Skeletal muscle satellite cell (primary cell): Measurements from ENCODE around the gene SOAT2.

ENCODE experiments used
- H3K27me3 ChIP-seq: 2 replicates; pipeline ENCODE4 v1.7.0; 2013; ENCODE audit warnings: low read length; ENCODE audit not compliant: control insufficient read depth, insufficient read depth
- H3K36me3 ChIP-seq: 2 replicates; pipeline ENCODE4 v1.7.0; 2013; ENCODE audit warnings: mild to moderate bottlenecking, control low read depth, low read length; ENCODE audit not compliant: insufficient read depth
- H3K4me1 ChIP-seq: 2 replicates; pipeline ENCODE4 v1.7.0; 2013; ENCODE audit warnings: low read length; ENCODE audit not compliant: control insufficient read depth, insufficient read depth
- H3K4me2 ChIP-seq: 2 replicates; pipeline ENCODE4 v1.7.0; 2013; ENCODE audit warnings: mild to moderate bottlenecking, low read length
- H3K4me3 ChIP-seq: 2 replicates; pipeline ENCODE4 v1.7.0; 2013; ENCODE audit warnings: low read length
- H3K9ac ChIP-seq: 2 replicates; pipeline ENCODE4 v1.7.0; 2013; ENCODE audit warnings: mild to moderate bottlenecking, low read depth, low read length, moderate library complexity
- H3K9me3 ChIP-seq: replicated peaks from 2 replicates; pipeline ENCODE4 v1.7.0; 2013; ENCODE audit warnings: mild to moderate bottlenecking, control low read depth, low read length

SOAT2 gene

DNA sequence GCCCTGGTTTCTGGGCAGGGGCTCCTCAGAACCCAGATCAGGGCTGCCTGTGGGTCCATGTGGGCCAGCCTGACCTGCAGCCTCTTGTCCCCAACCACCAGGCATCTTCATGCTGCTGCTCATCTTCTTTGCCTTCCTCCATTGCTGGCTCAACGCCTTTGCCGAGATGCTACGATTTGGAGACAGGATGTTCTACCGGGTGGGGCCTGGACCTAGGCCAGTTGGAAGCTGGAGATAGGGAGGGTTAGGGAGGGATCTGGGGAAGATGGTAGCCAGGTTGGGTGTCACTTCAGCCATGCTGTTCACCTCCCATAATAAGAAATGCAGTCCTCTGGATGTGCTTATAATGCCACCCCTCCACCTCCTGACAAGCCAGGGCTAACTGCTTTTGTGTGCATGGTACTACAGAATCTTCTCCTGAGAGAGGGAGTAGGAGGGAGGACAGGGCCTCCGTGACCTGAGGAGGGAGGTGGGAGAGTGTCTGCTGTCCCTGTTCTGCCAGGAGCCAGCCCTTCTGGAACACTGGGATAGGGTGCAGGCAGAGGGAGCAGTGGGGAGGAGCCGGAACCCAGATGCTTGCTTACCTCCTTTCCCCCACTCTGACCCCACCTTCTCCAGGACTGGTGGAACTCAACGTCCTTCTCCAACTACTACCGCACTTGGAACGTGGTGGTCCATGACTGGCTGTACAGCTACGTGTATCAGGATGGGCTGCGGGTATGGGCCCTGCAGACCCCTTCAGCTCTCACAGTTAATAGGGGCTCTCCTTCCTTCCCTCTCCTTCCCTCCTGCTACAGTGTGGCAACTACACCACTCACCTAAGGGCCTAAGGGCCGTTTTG lies 17.6 kb downstream of the SOAT2 start:
- Histone ChIP-seq H3K4me3 (no peak overlapping the region), H3K36me3 (no peaks in the 10 kb centered on the region), H3K9me3 (no peaks in the 10 kb centered on the region), H3K9ac (no peak overlapping the region), H3K27me3 (no peaks in the 10 kb centered on the region), H3K4me1 (peaks cover 4% of the 10 kb centered on the region), H3K4me2 (no peak overlapping the region)

DNA sequence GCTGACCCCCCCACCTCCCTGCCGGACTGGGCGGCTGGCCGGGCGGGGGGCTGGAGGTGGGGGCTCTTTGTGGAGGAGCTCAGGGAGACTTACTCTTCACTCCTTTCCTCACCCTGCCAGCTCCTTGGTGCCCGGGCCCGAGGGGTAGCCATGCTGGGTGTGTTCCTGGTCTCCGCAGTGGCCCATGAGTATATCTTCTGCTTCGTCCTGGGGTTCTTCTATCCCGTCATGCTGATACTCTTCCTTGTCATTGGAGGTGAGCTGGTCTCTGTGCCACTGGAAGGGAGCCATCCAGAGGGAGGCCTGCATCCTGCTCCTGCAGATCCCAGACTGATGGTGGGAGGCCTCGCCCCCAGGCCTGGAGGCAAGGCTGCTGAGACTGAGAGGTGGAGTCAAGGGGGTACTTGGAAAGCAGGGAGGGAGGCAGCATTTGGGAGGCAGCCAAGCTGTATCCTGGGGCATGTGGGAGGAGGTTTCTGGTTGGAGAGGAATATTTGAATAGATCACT lies 19.7 kb downstream of the SOAT2 start:
- H3K4me3 ChIP-seq: no peak overlapping the region
- peaks cover 6% of the 10 kb centered on the region for H3K27me3 ChIP-seq
- H3K36me3 ChIP-seq: no peaks in the 10 kb centered on the region
- H3K4me1 ChIP-seq: peaks cover 4% of the 10 kb centered on the region
- H3K9me3 ChIP-seq: no peaks in the 10 kb centered on the region
- no peak overlapping the region for H3K4me2 ChIP-seq
- no peak overlapping the region for H3K9ac ChIP-seq

DNA sequence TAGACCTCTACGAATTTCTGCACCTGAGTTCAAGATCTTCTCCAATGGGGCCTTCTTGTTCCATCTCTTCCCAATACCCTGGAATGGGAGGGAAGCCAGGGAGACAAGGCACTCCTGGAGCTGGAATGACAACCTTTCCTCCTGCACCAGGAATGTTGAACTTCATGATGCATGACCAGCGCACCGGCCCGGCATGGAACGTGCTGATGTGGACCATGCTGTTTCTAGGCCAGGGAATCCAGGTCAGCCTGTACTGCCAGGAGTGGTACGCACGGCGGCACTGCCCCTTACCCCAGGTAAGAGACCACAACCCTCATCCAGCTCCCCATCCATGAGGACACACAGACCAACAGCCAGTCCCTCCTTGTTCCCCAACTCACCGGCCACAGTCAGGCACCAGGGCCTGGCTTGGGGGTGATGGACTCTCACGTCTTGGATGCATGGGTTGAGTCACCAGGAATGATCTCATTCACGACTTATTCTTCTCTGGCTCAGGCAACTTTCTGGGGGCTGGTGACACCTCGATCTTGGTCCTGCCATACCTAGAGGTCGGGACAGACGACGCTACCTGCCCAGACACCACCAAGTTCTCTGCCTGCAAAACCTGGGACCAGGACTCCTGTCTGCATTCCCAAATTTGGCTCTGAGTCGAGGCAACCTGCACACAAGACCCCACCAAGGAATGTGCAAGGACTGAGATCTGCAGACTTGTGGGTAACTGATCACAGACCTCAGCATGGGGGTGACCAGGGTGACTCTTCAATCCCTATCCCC lies 20.5 kb downstream of the SOAT2 start:
- Histone ChIP-seq H3K4me3 (no peak overlapping the region), H3K4me1 (peaks cover 4% of the 10 kb centered on the region), H3K27me3 (peaks cover 13% of the 10 kb centered on the region), H3K36me3 (no peaks in the 10 kb centered on the region), H3K4me2 (no peak overlapping the region), H3K9me3 (no peaks in the 10 kb centered on the region), H3K9ac (no peak overlapping the region)

DNA sequence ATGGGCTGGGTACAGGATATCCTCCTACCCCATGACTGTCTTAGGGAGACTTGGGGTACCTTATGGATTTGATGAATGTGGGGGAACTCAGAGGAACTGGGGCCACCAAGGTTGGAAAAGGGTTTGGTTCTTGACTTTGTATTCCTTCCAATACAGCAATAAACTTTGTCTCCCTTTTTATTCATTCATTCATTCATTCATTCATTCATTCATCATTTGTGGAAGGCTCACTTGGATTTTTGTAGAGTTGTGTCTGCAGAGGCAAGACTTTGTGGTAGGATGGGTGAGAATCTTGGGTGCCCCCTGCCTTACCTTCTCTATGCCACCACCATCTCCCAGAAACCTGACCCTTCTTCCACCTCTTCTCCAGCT lies 21.1 kb downstream of the SOAT2 start:
- Histone ChIP-seq H3K4me1 (peaks cover 4% of the 10 kb centered on the region), H3K9me3 (no peaks in the 10 kb centered on the region), H3K4me2 (no peak overlapping the region), H3K4me3 (no peak overlapping the region), H3K36me3 (no peaks in the 10 kb centered on the region), H3K27me3 (peaks cover 13% of the 10 kb centered on the region), H3K9ac (no peak overlapping the region)

DNA sequence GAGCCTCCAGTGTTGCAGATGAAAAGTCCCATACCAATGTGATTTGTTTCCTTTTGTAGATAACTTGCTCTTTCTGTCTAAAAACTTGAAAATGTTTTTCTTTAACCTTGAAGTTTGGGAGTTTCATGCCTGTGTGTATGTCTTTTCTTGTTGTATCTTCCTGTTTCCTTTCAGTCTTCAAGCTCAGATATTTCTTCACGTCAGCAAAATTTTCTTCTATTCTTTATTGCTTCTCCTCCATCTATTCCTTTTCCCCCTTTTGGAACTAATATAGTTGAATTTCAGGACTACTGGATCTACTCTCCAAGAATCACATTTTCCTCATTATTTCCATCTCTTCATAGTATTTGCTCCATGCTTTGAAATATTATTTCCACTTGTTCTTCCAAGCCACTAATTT lies 23.9 kb downstream of the SOAT2 start:
- H3K9ac ChIP-seq: no peak overlapping the region
- no peaks in the 10 kb centered on the region for H3K36me3 ChIP-seq
- no peaks in the 10 kb centered on the region for H3K9me3 ChIP-seq
- H3K4me3 ChIP-seq: no peak overlapping the region
- no peak overlapping the region for H3K4me2 ChIP-seq
- peaks cover 23% of the 10 kb centered on the region for H3K27me3 ChIP-seq
- H3K4me1 ChIP-seq: peaks cover 4% of the 10 kb centered on the region

DNA sequence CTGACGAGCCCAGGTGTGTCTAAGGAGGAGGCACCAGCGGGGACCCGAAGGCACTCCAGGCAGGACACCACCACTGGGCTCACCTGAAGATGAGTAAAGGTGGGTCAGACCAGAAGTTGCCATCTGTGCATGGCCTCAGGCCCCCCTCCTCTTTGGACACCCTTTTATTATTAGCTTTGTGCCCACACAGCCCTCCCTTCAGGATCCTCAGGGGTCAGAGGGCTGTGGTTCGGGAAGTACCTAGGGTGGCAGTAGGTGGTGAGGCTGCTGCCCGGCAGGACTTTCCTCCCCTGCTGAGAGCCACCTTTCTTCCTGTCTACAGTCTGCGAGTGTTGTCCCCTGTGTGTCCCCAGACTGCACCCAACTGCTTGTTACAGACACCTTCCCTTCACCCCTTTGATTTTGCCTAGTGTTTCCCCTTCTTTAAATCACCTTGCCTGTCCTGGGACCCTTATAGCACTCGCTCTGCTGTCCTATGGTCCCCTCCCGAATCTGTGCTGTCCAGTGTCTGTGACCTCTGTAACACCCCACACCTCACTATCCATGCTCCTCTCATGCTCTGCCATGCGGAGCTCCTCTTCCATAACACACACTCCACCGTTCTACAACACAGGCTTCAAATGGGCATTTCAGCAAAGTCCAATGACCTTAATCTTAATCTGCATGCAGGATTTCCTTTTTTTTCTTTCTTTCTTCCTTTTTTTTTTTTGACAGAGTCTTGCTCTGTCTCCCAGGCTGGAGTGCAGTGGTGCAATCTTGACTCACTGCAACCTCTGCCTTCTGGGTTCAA lies 25.7 kb downstream of the SOAT2 start:
- Histone ChIP-seq H3K36me3 (no peaks in the 10 kb centered on the region), H3K9me3 (no peaks in the 10 kb centered on the region), H3K4me1 (no peaks in the 10 kb centered on the region), H3K27me3 (peaks cover 23% of the 10 kb centered on the region), H3K9ac (no peak overlapping the region), H3K4me2 (no peak overlapping the region), H3K4me3 (no peak overlapping the region)

DNA sequence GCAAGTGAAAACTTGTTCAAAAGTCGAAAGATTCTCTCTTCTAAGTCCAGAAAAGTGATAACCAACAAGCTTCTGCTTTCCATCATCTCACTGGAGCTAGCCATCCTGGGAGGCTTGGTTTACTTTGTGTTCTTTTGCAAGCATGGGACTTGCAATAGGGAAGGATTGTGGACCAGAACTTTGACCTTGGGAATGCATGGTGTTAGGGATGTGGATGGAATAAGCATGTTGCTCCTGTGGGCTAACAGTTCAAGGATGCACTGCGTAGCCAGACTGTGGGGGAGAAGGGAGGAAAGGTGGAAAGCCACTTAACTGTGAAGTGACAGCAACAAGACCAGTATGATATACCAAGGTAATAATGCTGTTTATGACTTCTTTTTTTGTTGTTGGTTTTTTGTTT lies 28.6 kb downstream of the SOAT2 start:
- H3K27me3 ChIP-seq: peaks cover 32% of the 10 kb centered on the region
- no peak overlapping the region for H3K4me3 ChIP-seq
- H3K36me3 ChIP-seq: no peaks in the 10 kb centered on the region
- no peaks in the 10 kb centered on the region for H3K4me1 ChIP-seq
- H3K9me3 ChIP-seq: no peaks in the 10 kb centered on the region
- H3K9ac ChIP-seq: no peak overlapping the region
- H3K4me2 ChIP-seq: no peak overlapping the region

DNA sequence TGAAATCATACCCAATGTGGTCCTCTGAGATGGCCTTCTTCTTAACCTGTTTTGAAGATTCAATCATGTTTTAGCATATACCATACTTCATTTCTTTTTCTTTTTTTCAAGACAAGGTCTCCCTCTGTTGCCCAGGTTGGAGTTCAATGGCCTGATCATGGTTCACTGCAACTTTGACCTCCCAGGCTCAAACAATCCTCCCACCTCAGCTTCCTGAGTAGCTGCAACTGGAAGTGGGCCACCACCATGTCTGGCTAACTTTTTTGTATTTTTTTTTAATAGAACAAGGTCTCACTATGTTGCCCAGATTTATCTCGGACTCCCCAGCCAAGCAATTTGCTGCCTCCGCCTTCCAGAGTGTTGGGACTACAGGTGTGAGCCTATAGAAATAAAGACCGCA lies 30.4 kb downstream of the SOAT2 start:
- Histone ChIP-seq H3K36me3 (no peaks in the 10 kb centered on the region), H3K9me3 (no peaks in the 10 kb centered on the region), H3K27me3 (peaks cover 19% of the 10 kb centered on the region)

DNA sequence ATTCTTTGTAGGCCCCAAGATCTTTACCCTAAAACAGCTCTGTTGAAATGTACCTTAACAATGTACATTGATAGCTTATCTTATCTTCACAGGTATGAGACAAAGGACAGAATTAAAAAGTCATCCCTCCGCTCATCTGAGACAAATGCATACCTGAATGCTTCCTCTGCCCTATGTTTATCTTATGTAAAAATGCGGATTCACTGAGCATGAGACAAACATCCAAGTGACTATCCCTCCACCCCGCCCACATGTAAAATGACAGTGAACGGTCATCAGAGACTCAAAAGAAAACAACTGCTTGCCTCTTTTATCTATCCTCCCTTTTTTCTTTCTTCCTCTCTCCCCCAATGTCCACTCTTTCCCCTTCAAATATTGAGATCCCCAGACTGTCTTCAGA lies 40.1 kb downstream of the SOAT2 start:
- Histone ChIP-seq H3K36me3 (no peaks in the 10 kb centered on the region), H3K4me2 (no peak overlapping the region), H3K27me3 (no peaks in the 10 kb centered on the region), H3K4me3 (no peak overlapping the region), H3K9me3 (no peaks in the 10 kb centered on the region), H3K4me1 (no peaks in the 10 kb centered on the region), H3K9ac (no peak overlapping the region)

More for the DNA sequence above, 30.4 kb downstream of the SOAT2 start:
- Histone ChIP-seq H3K4me2 (no peak overlapping the region), H3K4me1 (no peaks in the 10 kb centered on the region), H3K4me3 (no peak overlapping the region), H3K9ac (no peak overlapping the region)

DNA sequence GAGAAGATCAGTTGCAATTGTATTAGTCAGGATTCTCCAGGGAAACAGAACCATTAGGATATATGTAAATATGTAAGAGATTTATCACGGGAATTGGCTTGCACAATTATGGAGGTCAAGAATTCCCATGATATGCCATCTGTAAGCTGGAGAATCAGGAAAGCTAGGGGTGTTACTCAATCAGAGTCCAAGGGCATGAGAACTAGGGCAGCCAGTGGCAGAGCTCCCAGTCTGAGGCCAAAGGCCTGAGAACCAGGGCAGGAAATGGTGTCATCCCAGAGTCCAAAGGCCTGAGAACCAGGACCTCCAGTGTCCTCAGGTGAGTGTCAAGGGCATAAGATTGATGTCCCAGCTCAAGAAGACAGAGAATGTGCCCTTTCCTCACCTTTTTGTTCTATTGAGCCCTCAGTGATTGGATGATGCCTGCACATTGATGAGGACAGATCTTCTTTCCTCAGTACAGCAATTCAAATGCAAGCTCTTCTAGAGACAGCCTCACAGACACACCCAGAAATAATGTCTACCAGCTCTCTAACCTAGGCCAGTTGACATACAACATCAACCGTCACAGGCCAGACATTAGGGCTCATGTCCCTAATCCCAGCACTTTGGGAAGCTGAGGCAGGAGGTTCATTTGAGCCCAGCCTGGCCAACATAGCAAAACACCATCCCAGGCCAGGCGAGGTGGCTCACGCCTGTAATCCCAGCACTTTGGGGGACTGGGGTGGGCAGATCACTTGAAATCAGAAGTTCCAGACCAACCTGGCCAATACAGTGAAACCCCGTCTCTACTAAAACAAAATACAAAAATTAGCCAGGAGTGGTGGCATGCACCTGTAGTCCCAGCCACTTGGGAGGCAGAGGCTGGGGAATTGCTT lies 42.3 kb downstream of the SOAT2 start:
- Histone ChIP-seq H3K4me1 (no peaks in the 10 kb centered on the region), H3K9me3 (no peaks in the 10 kb centered on the region), H3K4me3 (no peak overlapping the region), H3K9ac (no peak overlapping the region), H3K27me3 (no peaks in the 10 kb centered on the region), H3K4me2 (no peak overlapping the region), H3K36me3 (no peaks in the 10 kb centered on the region)
